Effector CD4-positive, alpha-beta T cell (primary cell): ENCODE results near the gene SLC35F5.
"Not testable (repeated sequence)": the region's sequence is repeated elsewhere in the genome, so short reads cannot be mapped to it uniquely, and the experiment has no call there.

ENCODE experiments used
- DNase-seq: peaks from one replicate; pipeline ENCODE4 v3.0.0-alpha.2; 2020

SLC35F5 gene

DNA sequence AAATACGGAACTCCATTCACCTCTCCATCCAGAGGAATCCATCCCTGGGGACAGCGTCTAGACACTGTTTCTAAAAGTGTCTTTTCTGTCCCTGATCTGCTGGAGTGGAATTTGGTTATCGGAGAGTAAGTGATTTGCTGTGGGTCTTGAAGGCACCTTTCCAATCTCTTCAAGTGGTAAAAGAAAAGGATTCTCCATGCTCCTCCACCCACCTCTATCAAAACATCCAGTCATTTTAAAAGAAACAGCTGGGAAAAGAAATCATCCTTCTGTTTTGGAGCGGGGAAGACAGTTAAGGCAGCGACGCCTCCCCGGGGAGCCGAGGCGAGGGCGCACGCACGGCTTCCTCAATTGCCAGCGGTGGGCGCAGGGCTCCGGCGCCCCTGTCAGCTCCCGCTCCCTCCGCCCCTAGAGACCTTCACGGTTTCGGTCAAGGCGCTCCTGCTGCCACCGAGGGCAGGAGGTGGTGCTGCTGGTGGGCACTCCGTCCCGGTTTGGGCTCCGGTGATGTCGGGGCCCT lies 547 bp downstream of the SLC35F5 start:
- DNase-seq = no peak

DNA sequence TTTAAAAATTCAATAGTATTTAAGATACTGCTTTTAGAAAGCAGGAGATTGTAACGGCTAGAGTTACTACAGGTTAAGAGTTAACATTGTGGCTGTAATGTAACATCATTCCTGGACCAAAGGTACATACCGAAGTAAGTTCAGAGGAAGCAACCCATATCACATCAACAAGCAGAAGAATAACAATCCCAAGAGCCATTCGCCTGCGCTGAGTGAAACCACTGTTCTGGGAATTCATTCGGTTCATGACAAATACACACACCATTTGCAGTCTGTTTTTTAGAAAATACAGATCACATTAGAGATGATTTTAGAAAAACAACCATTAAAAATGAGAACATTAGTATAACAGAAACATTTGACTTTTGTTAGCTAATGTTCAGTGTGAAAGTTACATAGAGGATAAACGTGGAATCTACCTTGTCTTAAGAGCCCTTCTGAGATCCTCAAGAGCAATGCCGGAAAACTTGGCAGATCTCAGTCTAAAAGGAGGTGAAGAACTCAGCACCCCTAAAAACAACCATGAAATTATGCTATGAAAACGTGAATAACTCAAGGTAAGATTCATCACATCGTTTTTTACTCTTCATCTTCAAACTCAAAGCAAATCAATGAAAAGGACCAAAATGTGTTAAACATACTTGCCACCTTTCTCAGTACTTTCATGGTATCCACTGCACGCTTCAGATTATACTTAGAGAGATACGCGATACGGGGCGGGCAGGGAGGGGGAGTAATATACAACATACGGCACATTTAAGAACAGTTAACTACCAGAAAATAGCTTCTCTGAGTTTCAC lies 1.2 kb downstream of the SLC35F5 start:
- DNase-seq = no peak

DNA sequence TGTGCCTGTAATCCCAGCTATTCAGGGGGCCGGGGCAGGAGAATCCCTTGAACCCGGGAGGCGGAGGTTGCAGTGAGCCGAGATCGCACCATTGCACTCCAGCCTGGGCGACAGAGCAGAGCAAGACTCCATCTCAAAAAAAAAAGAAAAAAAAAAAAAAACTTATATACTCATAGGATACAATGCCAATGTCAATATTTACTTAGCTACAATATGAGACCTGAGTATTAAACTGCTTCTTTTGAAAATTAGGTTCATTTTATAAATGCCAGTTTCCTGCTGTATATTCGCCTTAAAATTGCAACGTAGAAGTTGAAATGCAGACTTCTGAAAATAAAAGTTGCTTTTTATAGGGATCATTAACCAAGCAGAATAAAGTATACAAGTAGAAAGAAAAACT lies 2.3 kb downstream of the SLC35F5 start:
- no peak for DNase-seq

DNA sequence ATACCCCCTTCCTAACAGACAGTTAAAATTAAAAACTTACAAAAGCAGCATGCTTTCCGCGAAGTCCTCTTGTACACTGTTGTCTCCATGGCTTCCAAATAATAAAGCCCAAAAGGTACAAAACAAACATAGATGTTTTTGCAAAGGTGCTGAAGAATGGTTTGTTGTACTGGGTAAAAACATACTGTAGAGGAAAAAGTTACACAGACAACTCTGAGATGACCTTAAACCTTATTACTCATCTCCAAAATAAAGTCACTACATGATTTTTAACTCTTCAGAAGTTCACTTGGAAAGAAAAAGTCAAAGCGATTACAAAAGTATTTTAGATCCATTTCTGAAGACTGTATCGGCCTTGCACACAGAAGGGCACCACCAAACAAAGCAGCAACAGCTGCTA lies 6.1 kb downstream of the SLC35F5 start:
- no peak for DNase-seq

DNA sequence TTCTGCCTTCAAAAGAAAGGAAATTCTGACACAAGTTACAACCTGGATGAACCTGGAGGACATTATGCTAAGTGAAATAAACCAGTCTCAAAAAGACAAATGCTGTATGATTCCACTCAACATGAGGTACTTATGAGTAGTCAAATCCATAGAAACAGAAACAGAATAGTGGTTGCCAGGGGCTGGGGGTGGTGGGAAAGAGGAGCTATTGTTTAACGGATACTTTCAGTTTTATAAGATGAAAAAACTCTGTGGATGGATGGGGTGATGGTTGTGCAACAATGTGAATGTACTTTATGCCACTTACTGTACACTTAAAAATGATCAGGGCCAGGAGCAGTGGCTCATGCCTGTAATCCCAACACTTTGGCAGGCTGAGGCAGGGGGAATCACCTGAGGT lies 15.4 kb downstream of the SLC35F5 start:
- no peak for DNase-seq

DNA sequence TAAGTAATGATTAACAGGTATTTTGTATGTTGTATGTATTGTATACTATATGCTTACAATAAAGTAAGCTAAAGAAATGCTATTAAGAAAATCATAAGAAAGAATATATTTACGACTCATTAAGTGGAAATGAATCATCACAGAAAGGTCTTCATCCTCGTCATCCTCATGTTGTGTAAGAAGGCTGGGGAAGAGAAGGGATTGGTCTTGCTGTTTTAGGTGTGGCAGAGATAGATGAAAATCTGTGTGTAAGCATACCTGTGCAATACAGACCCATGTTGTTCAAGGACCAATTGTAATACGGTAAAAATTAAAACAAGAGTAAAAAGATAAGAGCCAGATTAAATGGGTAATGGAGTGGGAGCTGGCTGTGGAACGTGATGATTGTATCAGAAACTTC lies 16.6 kb downstream of the SLC35F5 start:
- no peak for DNase-seq

DNA sequence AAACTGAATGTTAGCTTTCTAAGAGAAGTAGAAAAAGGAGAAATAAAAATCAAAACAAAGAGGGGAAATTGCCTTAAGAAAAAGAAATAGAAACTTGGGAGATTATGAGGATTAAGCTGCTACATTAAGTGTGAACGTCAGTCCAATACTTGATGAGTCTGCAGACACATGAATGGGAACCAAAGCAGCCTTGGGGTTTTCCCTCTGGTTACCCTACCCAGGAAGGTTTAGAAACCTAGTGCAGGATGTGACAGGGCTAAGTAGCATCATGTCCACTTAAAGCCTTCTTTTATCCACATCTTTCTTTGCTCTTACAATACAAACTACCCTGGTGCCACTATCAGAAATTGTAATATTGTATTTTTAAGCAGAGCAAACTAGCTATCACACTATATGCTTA lies 22.3 kb downstream of the SLC35F5 start:
- no peak for DNase-seq

DNA sequence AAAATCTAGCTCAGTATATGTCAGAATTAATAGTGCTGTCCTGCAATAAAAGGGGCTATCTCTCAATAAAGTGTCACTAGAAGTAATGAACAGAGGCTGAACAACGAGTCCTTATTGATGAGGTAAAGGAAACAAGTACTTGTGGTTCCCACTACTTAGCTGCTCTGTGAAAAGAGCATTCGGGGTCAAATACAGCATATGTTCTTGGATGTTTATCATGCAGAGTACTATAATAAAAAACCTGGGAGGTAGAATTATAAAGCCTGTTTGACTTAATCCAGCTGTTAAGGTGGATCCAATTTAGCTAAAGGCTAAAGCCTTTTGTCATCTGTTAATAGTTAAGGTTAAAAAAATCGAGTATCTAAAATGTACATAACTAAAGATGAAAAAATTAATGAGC lies 32.4 kb downstream of the SLC35F5 start:
- DNase-seq = no peak

DNA sequence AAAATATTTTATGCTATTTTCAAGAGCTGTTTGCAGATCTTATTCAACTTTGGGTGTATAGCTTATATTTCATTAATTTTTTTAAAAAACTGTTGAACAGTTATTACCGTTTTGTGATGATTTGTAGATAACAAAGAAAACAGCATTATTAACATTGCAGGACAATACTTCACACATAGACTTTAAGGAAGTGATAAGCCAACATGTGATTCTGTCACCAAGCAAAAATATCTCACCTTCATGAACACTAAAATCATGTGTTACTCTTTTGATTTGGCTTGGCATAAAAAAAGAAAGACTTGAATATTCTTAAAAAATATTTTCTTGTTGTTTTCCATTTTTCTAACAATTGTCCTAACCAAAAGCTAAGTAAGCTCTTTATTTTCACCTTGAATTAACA lies 33.0 kb downstream of the SLC35F5 start:
- DNase-seq = no peak

DNA sequence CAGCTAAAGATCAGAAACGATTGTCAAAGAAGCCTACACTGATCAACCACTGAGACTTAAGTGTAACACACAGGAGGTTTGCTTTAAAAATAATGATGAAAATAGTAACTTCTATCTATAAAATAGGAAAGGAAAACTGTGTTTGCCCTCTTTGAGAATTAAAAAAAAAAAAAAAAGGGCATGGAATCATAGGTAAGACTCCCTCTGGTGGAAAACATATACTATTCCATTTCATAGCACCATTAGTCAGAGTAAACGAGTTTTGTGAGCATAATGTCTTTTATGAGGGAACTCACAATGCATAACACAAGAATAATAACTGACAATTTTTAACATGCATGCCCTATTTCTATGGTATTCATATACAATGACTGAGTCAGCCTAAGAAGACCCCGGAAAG lies 36.3 kb downstream of the SLC35F5 start:
- no peak for DNase-seq

DNA sequence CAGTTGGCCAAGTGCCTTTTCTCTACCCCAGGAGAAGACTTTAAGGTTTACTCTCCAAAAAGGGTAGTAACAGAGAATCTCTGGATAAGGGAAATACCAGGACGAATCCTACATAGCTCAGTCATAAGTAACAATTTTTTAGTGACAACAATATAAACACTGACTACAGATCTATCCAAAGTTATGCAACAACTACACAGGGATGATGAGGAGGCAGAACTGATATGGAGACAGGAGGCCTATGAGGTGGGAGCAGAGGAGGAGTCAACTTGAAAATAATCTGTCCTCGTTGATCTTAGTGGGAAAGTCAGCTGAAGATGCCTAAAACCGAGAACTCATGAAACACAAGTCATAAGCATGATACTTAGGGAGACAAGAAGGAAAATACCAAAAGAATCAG lies 40.2 kb downstream of the SLC35F5 start:
- no peak for DNase-seq

DNA sequence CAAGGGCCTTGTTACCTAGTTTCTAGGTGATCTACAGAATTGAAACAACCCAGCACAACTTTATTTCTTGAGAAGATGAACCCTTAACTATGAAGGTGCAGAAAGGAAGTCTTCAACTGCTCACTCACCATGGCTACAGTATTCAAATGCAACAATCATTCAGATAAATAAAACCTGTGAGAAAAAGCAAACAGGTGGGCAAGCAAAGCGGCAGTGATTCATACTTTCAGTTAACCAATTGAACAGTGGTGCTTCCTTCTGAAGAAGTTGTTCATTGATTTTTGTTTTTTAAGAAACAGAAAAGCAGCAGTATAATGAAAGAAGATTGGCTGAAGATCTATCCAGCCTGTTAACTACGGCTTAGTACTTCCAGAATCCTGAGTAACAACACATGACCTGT lies 43.5 kb downstream of the SLC35F5 start:
- no peak for DNase-seq

DNA sequence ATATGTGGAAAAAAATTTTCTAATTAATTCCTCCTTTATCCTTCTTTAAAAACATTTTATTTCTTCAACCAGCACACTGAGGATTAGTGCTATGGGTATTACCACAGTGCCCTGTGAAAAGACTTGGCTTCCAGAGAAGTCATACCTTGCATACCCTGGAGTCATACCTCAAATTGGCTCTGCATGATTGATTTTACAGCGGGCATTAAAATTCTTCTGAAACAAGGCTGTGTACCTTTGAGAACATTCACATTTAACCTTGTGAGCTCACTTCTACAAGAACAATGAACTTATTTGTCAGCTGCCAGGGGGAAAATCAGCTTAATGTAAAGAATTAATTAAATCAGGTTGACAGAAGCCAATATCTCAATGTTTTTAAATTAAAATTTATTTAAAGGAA lies 44.6 kb downstream of the SLC35F5 start:
- no peak for DNase-seq

DNA sequence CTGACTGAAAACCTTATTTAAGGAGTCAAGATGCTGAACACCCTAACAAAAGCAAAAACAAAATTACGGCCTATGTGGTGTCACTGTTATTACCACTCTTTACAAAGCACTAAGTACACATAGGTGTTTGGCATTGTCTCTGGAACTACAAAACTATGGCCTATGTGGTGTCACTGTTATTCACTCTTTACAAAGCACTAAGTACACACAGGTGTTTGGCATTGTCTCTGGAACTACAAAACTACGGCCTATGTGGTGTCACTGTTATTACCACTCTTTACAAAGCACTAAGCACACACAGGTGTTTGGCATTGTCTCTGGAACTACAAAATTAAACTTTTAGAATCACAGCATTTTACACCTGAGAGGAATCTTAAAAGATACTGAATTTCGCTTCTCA lies 47.4 kb downstream of the SLC35F5 start:
- DNase-seq = no peak

DNA sequence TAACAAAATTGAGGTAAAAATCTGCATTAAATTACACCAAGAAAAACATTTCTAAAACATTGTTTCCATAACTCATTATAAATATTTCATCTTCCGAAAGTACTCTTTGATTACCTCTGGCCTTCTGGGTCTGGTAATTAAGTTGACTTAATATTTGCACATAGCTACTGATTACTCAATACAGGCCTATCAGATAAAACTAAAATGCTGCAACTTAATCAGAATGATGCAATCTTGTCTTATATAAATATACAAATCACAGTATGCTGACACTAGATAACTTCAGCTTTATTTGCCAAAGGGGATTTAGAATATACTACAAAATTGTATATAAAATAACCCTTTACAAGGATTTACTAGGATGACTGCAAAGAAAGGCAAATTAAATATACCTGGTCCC lies 49.3 kb downstream of the SLC35F5 start:
- no peak for DNase-seq

DNA sequence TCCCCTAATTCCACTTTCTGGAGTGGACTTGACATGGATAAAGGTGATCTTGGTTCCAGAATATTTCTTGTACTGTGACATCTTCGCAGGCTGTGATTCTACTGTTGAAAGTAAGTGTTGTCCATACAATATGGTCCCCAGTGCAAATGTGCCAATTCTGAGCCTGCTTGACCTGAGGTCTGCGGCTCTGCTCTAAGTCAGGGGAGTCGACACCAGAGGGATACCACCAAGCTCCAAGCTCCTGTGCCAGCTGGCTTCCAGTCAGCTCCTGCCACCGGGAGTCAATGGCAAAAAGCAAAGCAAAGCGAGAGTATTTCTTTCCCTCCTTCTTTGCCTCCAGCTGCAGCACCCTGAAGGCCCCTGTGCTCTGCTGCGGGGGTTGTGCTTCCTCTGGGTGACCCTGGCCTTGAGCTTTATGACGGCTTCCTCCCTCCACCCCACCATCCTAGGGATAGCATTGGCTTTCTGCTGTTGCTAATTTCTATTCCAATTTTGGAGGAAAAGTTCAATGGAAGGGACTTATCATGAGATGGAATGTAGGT lies 50.4 kb downstream of the SLC35F5 start:
- DNase-seq = no peak

DNA sequence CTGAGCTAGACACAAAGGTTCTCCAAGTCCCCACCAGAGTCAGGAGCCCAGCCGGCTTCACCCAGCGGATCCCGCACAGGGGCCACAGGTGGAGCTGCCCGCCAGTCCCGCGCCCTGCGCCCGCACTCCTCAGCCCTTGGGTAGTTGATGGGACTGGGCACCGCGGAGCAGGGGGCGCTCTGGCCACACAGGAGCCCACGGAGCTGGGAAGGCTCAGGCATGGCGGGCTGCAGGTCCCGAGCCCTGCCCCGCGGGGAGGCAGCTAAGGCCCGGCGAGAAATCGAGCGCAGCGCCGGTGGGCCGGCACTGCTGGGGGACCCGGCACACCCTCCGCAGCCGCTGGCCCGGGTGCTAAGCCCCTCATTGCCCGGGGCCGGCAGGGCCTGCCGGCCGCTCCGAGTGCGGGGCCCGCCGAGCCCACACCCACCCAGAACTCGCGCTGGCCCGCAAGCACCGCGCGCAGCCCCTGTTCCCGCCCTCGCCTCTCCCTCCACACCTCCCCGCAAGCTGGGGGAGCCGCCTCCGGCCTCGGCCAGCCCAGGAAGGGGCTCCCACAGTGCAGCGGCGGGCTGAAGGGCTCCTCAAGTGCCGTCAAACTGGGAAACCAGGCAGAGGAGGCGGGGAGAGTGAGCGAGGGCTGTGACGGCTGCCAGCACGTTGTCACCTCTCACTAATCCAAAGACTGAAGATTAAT lies 52.0 kb downstream of the SLC35F5 start:
- not testable (repeated sequence) for DNase-seq

DNA sequence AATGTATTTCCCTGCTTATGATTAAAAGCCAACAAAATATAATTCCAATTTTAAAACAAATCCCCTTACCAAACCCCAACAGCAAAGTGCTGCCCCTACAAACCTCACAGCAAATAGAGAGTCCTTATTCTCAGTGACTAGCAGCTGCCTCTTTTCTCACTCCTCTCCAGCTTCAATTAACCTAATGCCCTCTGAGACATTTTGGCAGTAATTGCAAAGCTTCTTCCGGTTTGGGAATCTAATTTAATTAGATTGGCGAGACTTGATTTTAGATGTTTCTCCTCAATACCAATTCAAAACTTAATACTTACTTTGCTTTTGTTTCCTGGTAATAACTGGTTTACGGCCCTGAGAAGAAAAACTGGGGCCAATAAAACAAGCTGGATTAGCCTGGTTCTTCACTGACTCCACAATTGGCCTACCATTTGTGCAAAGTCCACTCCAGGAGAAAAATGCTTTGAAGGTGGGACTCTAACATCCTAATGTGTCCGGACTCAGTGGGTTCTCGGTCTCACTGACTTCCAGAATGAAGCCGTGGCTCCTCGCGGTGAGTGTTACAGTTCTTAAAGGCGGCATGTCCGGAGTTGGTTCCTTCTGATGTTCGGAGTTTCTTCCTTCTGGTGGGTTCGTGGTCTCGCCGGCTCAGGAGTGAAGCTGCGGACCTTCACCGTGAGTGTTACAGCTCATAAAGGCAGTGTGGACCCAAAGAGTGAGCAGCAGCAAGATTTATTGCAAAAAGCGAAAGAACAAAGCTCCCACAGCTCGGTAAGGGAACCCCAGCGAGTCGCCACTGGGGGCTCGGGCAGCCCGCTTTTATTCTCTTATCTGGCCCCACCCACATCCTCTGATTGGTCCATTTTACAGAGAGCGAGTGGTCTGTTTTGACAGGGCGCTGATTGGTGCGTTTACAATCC lies 52.8 kb downstream of the SLC35F5 start:
- DNase-seq = no peak

DNA sequence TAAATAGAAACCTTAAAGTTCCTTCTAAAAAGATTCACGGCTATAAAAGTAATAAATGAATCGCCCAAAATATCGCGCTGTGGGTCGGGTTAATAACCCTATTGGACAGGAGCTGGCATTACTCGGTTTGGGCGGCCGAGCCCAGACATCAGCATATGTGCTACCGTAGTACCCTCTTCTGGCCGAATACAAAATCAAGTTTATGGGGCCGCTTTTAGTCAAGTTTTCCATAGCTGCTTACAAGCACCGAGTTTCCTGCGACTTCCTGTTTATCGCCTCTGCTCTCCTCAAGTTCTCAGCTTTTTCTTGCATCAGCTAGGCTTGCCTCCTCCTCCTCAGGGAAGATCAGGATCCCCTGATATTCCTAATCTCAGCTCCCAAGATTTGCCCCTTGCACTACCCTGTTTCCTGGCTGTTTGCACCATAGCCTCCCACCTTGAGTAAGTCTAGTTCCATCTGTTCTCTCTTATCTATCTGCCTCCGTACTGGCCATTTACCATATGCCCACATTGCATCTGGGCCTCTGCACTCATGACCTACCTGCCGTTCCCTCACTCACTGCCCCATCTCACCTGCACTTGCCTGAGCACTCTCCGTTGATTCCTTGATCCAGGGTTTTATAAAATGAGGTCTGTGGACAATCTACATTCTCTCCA lies 56.1 kb downstream of the SLC35F5 start:
- peak; percentile 11 for DNase-seq

DNA sequence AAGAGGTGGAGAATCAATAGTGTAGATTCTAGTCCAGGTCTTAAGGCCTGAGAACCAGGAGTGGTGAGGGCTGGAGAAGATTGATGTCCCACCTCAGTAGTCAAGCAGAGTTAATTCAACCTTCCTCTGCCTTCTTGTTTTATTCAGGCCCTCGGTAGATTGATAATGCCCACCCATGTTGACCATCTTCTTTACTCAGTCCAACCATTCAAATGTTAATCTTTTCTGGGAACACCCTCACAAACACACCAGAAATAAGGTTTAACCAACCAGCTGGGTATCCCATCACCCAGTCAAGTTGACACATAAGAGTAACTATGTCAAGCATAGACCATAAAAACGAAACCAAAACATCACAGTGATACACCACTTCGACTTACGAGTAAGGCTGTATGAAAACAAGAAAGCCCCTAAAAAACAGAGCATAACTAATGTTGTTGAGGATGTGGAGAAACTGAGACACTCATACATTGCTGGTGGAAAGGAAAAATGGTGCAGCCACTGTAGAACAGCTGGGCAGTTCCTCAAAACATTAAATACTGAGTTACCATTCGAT lies 57.5 kb downstream of the SLC35F5 start:
- DNase-seq = no peak

DNA sequence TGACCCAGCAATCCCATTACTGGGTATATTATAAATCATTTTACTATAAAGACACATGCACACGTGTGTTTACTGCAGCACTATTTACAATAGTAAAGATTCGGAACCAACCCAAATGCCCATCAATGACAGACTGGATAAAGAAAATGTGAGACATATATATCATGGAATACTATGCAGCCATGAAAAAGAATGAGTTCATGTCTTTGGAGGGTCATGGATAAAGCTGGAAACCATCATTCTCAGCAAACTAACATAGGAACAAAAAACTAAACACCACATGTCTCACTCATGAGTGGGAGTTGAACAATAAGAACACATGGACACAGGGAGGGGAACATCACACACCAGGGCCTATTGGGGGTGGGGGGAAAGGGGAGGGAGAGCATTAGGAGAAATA lies 58.2 kb downstream of the SLC35F5 start:
- not testable (repeated sequence) for DNase-seq

DNA sequence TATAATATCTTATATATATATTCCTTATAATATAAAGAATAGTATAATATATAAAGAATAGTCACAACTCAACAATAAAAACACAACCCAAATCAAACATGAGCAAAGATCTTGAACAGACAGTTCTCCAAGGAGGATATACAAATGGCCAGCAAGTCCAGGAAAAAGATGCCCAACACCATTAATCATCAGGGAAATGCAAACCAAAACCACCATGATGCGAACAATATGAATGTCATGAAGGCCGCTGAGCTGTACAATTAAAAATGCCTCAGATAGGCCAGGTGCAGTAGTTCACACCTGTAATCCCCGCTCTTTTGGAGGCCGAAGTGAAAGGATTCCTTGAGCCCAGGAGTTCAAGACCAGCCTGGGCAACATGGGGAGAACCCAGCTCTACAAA lies 58.9 kb downstream of the SLC35F5 start:
- no peak for DNase-seq
